Colonic mucosa (tissue), 4 donors: ENCODE measurements around the gene SND1. TPM values are rescaled to one million over a fixed set of nuclear protein-coding genes. Genes with fewer than 3 reads are reported as not detected.

Source experiments
- DNase-seq: peaks from one replicate; pipeline ENCODE4 v3.0.0-alpha.2; 2020
- H3K27ac ChIP-seq: fragments of 200-600 bp; one replicate; pipeline ENCODE4 v1.8.0; 2021
- H3K27me3 ChIP-seq: fragments of 200-600 bp; one replicate; pipeline ENCODE4 v1.8.0; 2021
- H3K36me3 ChIP-seq: fragments of 200-600 bp; one replicate; pipeline ENCODE4 v1.8.0; 2021
- H3K4me1 ChIP-seq: fragments of 200-600 bp; one replicate; pipeline ENCODE4 v1.8.0; 2021; ENCODE audit warnings: mild to moderate bottlenecking
- H3K4me3 ChIP-seq: fragments of 200-600 bp; one replicate; pipeline ENCODE4 v1.8.0; 2021
- H3K9ac ChIP-seq, 2 donors: one replicate each; pipeline ENCODE4 v1.7.0; 2013; ENCODE audit warnings: control low read depth in 2 of 2, low read depth in 2 of 2, low read length in 2 of 2
- H3K9me3 ChIP-seq: fragments of 200-600 bp; one replicate; pipeline ENCODE4 v1.8.0; 2021
- CTCF ChIP-seq: fragments of 200-600 bp; IDR thresholded peaks from one replicate; pipeline ENCODE4 v1.8.0; 2022; ENCODE audit warnings: antibody characterized with exemption, mild to moderate bottlenecking
- intact Hi-C: fragments of 100-400 bp; cut with DNase I; formaldehyde crosslinking; loops from one replicate; pipeline ENCODE4 v1.14.1; 2022
- total RNA-seq, 2 donors: library from RNA; stranded (reverse); fragmentation: NEBNext Ultra II Directional in 1 of 2; extraction: Animal tissue kit (Norgen Biotek cat#: 25700) in 1 of 2; gene quantifications; one replicate each; pipeline ENCODE4 v1.2.1, GENCODE V29; 2021
- donor health status: healthy.
- donor health status: DM: no; HTN: no; CAD: no.
- donor health status: DM: no; HTN: no; CAD: no.

The SND1 gene
- total RNA-seq, 2 donors from 2014 or later: 134 to 163 TPM

- intact Hi-C loops: no loop called here
- no peak overlapping the region for H3K4me3 ChIP-seq
- H3K27me3 ChIP-seq: no peaks in the 10 kb centered on the region
- H3K27ac ChIP-seq: no peak overlapping the region
- no peaks in the 10 kb centered on the region for H3K36me3 ChIP-seq
- no peaks in the 10 kb centered on the region for H3K4me1 ChIP-seq
- TF ChIP-seq CTCF: no peak
- no peak overlapping the region for H3K9ac ChIP-seq
- no peaks in the 10 kb centered on the region for H3K9me3 ChIP-seq
- DNase-seq: no peak
These were observed 220.1 kb downstream of the SND1 start for GRCh38 chr7:127872122-127872521.

- DNase-seq: no peak
- H3K36me3 ChIP-seq: no peaks in the 10 kb centered on the region
- no peak for TF ChIP-seq CTCF
- H3K4me3 ChIP-seq: no peak overlapping the region
- H3K9ac ChIP-seq: no peak overlapping the region
- intact Hi-C loops: no loop called here
- no peaks in the 10 kb centered on the region for H3K9me3 ChIP-seq
- no peaks in the 10 kb centered on the region for H3K27me3 ChIP-seq
- H3K27ac ChIP-seq: no peak overlapping the region
- H3K4me1 ChIP-seq: no peaks in the 10 kb centered on the region
These were observed 221.2 kb downstream of the SND1 start for GRCh38 chr7:127873151-127873550.

- Histone ChIP-seq H3K27me3 (no peaks in the 10 kb centered on the region), H3K9ac (no peak overlapping the region), H3K4me1 (no peaks in the 10 kb centered on the region), H3K36me3 (no peaks in the 10 kb centered on the region), H3K4me3 (no peak overlapping the region), H3K9me3 (no peaks in the 10 kb centered on the region), H3K27ac (no peak overlapping the region)
- intact Hi-C loops: no loop called here
- no peak for DNase-seq
- TF ChIP-seq CTCF: no peak
These were observed 222.0 kb downstream of the SND1 start for GRCh38 chr7:127873715-127874636.

- intact Hi-C loops: no loop called here
- H3K36me3 ChIP-seq: no peaks in the 10 kb centered on the region
- no peak overlapping the region for H3K27ac ChIP-seq
- H3K4me1 ChIP-seq: no peaks in the 10 kb centered on the region
- no peak overlapping the region for H3K4me3 ChIP-seq
- H3K27me3 ChIP-seq: no peaks in the 10 kb centered on the region
- no peaks in the 10 kb centered on the region for H3K9me3 ChIP-seq
- TF ChIP-seq CTCF: no peak
- H3K9ac ChIP-seq: no peak overlapping the region
- DNase-seq: no peak
These were observed 223.1 kb downstream of the SND1 start for GRCh38 chr7:127874951-127875608.

GRCh38 chr7:127876393-127876792 lies 224.4 kb downstream of the SND1 start:
- Histone ChIP-seq H3K27me3 (no peaks in the 10 kb centered on the region), H3K27ac (no peak overlapping the region), H3K4me1 (no peaks in the 10 kb centered on the region), H3K9me3 (no peaks in the 10 kb centered on the region), H3K4me3 (no peak overlapping the region), H3K9ac (no peak overlapping the region), H3K36me3 (no peaks in the 10 kb centered on the region)
- intact Hi-C loops: no loop called here
- TF ChIP-seq CTCF: no peak
- DNase-seq: no peak
